ENCODE data around the gene CFAP126.

The CFAP126 gene

DNA sequence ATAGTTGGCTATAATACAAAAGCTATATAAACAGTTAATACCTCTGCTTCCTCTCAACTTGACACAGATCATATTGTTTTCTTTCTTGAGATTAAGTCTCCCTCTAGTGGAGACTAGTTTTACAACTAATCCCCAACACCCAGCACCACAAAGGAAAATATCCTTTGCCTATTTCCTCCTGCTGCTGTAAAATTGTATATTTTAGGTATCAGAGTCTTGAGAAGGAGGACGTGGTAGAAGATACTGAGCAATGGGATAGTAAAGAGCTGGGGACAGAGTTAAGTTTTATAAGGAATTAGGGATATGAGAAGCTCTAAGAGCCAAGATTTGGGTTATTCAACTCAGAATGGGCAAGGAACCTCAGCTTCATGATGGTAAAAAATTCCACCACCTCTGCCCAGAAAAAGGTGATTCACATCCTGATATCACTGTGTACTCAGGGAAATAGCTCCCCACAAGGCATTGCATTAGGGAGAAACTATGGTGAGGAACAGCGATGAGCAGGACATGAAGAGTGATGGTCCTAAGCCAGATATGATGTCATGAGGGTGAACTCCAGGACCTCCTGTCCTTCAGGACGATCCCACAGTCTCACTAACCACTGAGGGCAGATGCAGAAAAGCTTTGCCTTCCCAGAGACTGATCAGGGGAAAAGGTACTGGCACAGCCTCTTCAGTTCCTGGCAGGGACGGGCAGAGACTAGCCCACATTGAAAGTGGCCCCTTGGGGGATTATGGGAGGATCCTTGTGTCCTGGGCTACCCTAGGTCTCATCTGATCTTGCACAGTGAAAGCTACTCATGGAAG lies 14.7 kb upstream of the CFAP126 start:
- H3K27me3 ChIP-seq (ENCODE audit: insufficient read depth, low read depth, severe bottlenecking) = no peaks in the 10 kb centered on the region
- DNase-seq = peak; percentile 40
- no peaks in the 10 kb centered on the region for H3K36me3 ChIP-seq
- H3K9me3 ChIP-seq (ENCODE audit: severe bottlenecking) = no peaks in the 10 kb centered on the region
- H3K4me3 ChIP-seq (ENCODE audit: low read depth, low read length) = no peak overlapping the region
- TF ChIP-seq, protein P1, sequence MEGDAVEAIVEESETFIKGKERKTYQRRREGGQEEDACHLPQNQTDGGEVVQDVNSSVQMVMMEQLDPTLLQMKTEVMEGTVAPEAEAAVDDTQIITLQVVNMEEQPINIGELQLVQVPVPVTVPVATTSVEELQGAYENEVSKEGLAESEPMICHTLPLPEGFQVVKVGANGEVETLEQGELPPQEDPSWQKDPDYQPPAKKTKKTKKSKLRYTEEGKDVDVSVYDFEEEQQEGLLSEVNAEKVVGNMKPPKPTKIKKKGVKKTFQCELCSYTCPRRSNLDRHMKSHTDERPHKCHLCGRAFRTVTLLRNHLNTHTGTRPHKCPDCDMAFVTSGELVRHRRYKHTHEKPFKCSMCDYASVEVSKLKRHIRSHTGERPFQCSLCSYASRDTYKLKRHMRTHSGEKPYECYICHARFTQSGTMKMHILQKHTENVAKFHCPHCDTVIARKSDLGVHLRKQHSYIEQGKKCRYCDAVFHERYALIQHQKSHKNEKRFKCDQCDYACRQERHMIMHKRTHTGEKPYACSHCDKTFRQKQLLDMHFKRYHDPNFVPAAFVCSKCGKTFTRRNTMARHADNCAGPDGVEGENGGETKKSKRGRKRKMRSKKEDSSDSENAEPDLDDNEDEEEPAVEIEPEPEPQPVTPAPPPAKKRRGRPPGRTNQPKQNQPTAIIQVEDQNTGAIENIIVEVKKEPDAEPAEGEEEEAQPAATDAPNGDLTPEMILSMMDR (IDR thresholded peaks at IDR 0.05; ENCODE audit: low read depth, low read length) = peak; percentile 39; the same call in 1 of the 2 replicates
- H3K27ac ChIP-seq = no peak overlapping the region

DNA sequence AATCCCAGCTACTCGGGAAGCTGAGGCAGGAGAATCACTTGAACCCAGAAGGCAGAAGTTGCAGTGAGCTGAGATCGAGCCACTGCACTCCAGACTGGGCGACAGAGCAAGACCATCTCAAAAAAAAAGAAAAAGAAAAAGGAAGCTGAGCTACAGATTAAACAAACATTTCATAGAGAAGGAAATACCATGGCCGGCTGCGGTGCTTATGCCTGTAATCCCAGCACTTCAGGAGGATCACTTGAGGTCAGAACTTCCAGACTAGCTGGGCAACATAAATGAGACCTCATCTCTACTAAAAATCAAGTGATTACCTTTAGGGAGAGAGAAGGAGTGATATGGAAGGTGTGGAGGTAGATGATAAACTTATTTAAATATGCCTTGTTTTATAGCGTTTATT lies 14.0 kb upstream of the CFAP126 start:
- TF ChIP-seq, protein P1 (IDR thresholded peaks at IDR 0.05; ENCODE audit: low read depth, low read length) = no peak
- no peak overlapping the region for H3K27ac ChIP-seq
- H3K4me3 ChIP-seq (ENCODE audit: low read depth, low read length) = no peak overlapping the region

DNA sequence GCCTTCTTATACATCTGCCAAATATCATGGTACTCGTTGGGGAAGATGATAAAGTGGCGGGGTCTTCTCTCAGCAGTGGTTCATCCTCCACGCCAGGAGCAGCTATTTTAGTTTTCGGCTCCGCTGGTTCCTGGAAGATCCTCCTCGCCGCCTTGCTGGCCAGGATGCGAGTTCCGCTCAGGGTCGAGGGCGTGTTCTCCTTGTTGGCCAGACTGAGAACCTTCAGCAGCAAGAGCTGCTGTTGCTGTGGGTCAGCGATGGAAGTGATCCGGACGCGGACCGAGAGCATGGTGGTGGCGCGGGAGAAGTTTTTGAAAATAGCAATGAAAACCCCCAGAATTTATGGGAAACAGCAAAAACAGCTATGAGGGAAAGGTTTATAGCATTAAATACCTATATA lies 11.4 kb upstream of the CFAP126 start:
- no peak overlapping the region for H3K4me3 ChIP-seq (ENCODE audit: low read depth, low read length)

More for the DNA sequence above, 14.0 kb upstream of the CFAP126 start:
- H3K36me3 ChIP-seq = no peaks in the 10 kb centered on the region
- no peak for DNase-seq
- H3K9me3 ChIP-seq (ENCODE audit: severe bottlenecking) = no peaks in the 10 kb centered on the region
- H3K27me3 ChIP-seq (ENCODE audit: insufficient read depth, low read depth, severe bottlenecking) = no peaks in the 10 kb centered on the region

DNA sequence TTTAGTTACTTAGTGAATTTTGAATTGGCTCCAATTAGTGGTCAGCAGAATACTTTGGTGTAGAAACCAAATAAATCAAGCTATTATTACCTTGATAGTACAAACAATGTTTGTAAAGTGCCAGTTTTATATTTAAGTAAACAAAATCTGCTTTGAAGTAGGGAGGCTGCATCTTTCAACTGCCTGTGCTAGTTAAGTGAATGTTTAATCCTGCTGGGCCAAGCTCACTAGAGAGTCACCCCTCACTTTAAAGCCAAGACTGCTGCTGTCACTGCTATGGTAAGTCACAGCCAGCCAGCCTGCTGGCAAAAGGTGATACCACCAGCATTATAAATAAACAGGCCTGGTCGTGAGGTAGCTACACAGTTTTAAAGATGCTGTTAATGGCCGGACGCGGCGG lies 10.3 kb upstream of the CFAP126 start:
- H3K36me3 ChIP-seq = no peaks in the 10 kb centered on the region
- H3K4me3 ChIP-seq (ENCODE audit: low read depth, low read length) = no peak overlapping the region
- no peak for DNase-seq
- no peak overlapping the region for H3K27ac ChIP-seq
- no peaks in the 10 kb centered on the region for H3K27me3 ChIP-seq (ENCODE audit: insufficient read depth, low read depth, severe bottlenecking)
- H3K9me3 ChIP-seq (ENCODE audit: severe bottlenecking) = no peaks in the 10 kb centered on the region
- TF ChIP-seq, protein P1 (IDR thresholded peaks at IDR 0.05; ENCODE audit: low read depth, low read length) = no peak

More for the DNA sequence above, 11.4 kb upstream of the CFAP126 start:
- no peaks in the 10 kb centered on the region for H3K36me3 ChIP-seq
- no peaks in the 10 kb centered on the region for H3K27me3 ChIP-seq (ENCODE audit: insufficient read depth, low read depth, severe bottlenecking)
- no peaks in the 10 kb centered on the region for H3K9me3 ChIP-seq (ENCODE audit: severe bottlenecking)
- DNase-seq = no peak
- TF ChIP-seq, protein P1 (IDR thresholded peaks at IDR 0.05; ENCODE audit: low read depth, low read length) = no peak
- no peak overlapping the region for H3K27ac ChIP-seq

DNA sequence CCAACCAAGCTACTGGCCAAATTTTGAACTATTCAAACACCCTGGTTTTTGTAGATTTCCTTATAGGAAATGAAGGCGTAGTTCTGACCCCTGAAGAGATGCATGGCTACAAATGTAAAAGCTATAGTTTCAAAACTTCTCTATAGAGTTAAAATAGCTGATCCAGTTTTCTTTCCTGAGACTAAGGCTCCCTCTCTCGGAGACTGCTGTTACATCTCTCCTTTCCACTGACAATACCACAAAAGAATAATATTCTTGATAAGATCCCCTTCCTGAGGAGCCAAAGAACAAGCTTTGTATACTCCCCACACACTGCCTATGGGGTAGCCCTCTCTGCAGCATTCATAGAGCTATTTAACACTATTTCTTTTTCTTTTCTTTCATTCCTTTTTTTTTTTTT lies 6.7 kb upstream of the CFAP126 start:
- TF ChIP-seq, protein P1 (IDR thresholded peaks at IDR 0.05; ENCODE audit: low read depth, low read length) = peak; percentile 34; the same call in 1 of the 2 replicates
- H3K4me3 ChIP-seq (ENCODE audit: low read depth, low read length) = no peak overlapping the region
- H3K9me3 ChIP-seq (ENCODE audit: severe bottlenecking) = no peaks in the 10 kb centered on the region
- H3K27ac ChIP-seq = no peak overlapping the region
- no peaks in the 10 kb centered on the region for H3K27me3 ChIP-seq (ENCODE audit: insufficient read depth, low read depth, severe bottlenecking)
- DNase-seq = no peak
- H3K36me3 ChIP-seq = no peaks in the 10 kb centered on the region

All from WERI-Rb-1 (cell line).